ENCODE data around the gene NOVA2. TPM values are rescaled to one million over a fixed set of nuclear protein-coding genes. Genes with fewer than 3 reads are reported as not detected.
A peak's percentile ranks its signal among the peaks of the same experiment; 100 is the strongest.

The NOVA2 gene
- total RNA-seq, 3 donors from 2014 or later (not counting 1 experiment from before 2014, with no cell fraction given), result not detected

DNA sequence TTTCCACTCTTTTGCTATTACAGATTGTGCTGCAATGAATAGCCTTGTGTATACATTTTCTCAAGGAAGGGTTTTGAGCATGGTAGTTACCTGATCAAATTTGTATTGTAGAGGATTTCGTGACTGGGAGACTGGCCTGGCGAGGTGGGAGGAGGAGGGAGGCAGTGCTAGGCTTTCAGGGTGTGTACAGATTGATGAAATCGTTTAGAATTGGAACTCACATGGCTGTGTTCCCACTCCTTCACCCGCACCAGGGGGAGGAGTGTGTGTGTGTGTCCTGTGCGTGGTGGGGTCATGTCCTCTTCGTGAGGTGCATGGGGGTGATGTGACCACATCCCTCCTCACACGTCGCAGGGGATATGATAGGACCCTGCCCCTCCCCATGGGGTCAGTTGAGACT lies 40.9 kb upstream of the NOVA2 start:
- Mint-ChIP-seq H3K4me3 (peak overlapping the region; percentile 78), H3K4me1 (peaks cover 12 to 30% of the 10 kb centered on the region in 2 donors), H3K9me3 (no peaks in the 10 kb centered on the region), H3K27ac (peak overlapping the region in 1 of 2 donors; percentile 57), H3K36me3 (no peaks in the 10 kb centered on the region), H3K27me3 (ENCODE audit: low read depth in 2 of 2) (peaks cover 0 to 9% of the 10 kb centered on the region in 2 donors)
- DNase-seq (no peak), ATAC-seq (no peak)
- no peak overlapping the region for H3K4me3 ChIP-seq (ENCODE audit: low read length)
- H3K9me3 ChIP-seq (ENCODE audit: control insufficient read depth, insufficient read depth, low read length), result no peaks in the 10 kb centered on the region
- whole genome bisulfite sequencing (ENCODE audit: insufficient coverage), result 55% methylated on average over 6 of the region's 8 CpGs
- no peak overlapping the region for H3K27ac ChIP-seq (ENCODE audit: low read length)
- TF ChIP-seq, protein P1, sequence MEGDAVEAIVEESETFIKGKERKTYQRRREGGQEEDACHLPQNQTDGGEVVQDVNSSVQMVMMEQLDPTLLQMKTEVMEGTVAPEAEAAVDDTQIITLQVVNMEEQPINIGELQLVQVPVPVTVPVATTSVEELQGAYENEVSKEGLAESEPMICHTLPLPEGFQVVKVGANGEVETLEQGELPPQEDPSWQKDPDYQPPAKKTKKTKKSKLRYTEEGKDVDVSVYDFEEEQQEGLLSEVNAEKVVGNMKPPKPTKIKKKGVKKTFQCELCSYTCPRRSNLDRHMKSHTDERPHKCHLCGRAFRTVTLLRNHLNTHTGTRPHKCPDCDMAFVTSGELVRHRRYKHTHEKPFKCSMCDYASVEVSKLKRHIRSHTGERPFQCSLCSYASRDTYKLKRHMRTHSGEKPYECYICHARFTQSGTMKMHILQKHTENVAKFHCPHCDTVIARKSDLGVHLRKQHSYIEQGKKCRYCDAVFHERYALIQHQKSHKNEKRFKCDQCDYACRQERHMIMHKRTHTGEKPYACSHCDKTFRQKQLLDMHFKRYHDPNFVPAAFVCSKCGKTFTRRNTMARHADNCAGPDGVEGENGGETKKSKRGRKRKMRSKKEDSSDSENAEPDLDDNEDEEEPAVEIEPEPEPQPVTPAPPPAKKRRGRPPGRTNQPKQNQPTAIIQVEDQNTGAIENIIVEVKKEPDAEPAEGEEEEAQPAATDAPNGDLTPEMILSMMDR (IDR thresholded peaks at IDR 0.05), result no peak
- peaks cover 24% of the 10 kb centered on the region for H3K4me1 ChIP-seq (ENCODE audit: control insufficient read depth, insufficient read depth, low read length)
- peaks cover 5% of the 10 kb centered on the region for H3K27me3 ChIP-seq (ENCODE audit: control insufficient read depth, insufficient read depth, low read length)
- H3K36me3 ChIP-seq (ENCODE audit: control insufficient read depth, insufficient read depth, low read length), result no peaks in the 10 kb centered on the region
- intact Hi-C loops (cut with micrococcal nuclease), result loop anchor here (10.0 kb wide), 1 partner anchor 240 kb away; no protein-coding TSS in a partner anchor

DNA sequence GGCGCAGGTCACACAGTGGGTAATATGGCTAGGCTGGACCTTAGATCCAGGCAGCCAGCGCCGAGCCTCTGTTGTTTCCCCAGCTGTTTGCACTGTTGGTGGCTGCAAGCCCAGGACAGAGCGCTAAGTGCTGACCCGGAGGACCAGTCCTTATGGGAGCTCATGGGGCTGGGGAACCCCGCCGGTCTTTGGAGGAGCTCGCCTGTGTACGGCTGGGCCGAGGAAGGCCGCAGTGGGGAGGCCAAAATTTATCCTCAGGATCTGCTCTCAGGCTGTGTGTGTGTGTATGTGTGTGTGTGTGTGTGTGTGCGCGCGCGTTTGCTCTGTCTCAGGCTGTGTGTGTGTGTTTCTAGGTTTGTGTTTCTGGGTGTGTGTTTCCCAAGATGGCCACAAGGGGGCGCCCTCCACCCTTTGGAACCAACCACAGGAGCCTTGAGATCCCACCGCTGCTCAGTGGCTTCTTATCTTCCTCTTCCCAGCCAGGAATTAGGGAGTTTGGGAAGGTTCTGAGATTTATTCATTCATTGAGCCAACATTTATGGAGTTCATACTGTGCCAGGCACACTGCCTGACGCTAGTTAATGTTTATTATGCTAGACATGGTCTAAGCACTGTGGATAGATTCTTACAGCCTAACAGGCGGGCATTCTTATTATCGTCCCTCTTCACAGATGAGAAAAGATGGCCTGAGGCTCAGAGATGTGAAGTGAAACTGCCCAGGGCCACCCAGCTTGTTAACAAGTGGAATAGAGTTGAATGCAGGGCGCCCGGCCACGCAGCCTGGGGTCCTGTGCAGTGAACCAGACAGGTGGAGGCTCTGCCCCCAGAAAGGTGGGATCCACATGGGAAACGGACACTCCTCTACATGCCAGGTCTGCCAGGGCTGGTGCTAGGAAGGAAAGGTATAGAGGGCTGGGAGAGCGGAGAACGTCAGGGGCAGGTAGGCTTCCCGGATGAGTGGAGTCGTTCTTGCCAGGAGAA lies 36.2 kb upstream of the NOVA2 start:
- Histone ChIP-seq H3K4me1 (ENCODE audit: control insufficient read depth, insufficient read depth, low read length) (peaks cover 4% of the 10 kb centered on the region), H3K27me3 (ENCODE audit: control insufficient read depth, insufficient read depth, low read length) (peaks cover 5% of the 10 kb centered on the region), H3K4me3 (ENCODE audit: low read length) (no peak overlapping the region), H3K9me3 (ENCODE audit: control insufficient read depth, insufficient read depth, low read length) (no peaks in the 10 kb centered on the region), H3K27ac (ENCODE audit: low read length) (no peak overlapping the region), H3K36me3 (ENCODE audit: control insufficient read depth, insufficient read depth, low read length) (peaks cover 7% of the 10 kb centered on the region)
- Mint-ChIP-seq H3K9me3 (no peaks in the 10 kb centered on the region), H3K27ac (no peak overlapping the region), H3K4me1 (peaks cover 5 to 12% of the 10 kb centered on the region in 2 donors), H3K27me3 (ENCODE audit: low read depth in 2 of 2) (peaks cover 0 to 5% of the 10 kb centered on the region in 2 donors), H3K36me3 (no peaks in the 10 kb centered on the region), H3K4me3 (no peak overlapping the region)
- TF ChIP-seq, protein P1 (IDR thresholded peaks at IDR 0.05), result peak; percentile 82
- ATAC-seq (peak; percentile 76 to 82 (median 78)), DNase-seq (peak; percentile 62 to 83)
- intact Hi-C loops (cut with micrococcal nuclease), result loop anchor here (10.0 kb wide), 1 partner anchor 235 kb away; no protein-coding TSS in a partner anchor
- 87% methylated on average over 26 of the region's 28 CpGs for WGBS (ENCODE audit: insufficient coverage)

DNA sequence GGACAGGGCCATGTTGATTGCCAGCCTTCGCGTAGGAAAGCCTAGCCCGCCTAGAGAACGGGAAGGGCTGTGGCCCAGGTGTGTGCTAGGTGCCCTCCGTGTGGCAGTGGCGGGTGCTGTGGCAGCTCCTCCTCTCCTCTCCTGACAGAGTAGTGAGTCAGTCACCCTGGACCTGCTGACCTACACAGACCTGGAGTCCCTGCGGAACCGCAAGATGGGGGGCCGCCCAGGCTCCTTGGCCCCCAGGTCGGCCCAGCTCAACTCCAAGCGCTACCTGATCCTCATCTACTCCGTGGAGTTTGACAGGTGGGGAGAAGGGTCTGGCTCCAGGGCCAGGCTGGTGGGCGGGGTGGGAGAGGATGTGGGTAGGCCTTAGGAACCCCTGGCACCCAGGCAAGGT lies 32.7 kb upstream of the NOVA2 start:
- Histone ChIP-seq H3K9me3 (ENCODE audit: control insufficient read depth, insufficient read depth, low read length) (no peaks in the 10 kb centered on the region), H3K4me1 (ENCODE audit: control insufficient read depth, insufficient read depth, low read length) (peaks cover under 1% of the 10 kb centered on the region), H3K36me3 (ENCODE audit: control insufficient read depth, insufficient read depth, low read length) (peaks cover 11% of the 10 kb centered on the region), H3K27me3 (ENCODE audit: control insufficient read depth, insufficient read depth, low read length) (no peaks in the 10 kb centered on the region), H3K4me3 (ENCODE audit: low read length) (no peak overlapping the region), H3K27ac (ENCODE audit: low read length) (no peak overlapping the region)
- no peaks in the 10 kb centered on the region for H3K27me3 Mint-ChIP-seq (ENCODE audit: low read depth in 2 of 2)
- intact Hi-C loops (cut with micrococcal nuclease), result no loop called here
- H3K4me1 Mint-ChIP-seq, result peaks cover 0 to 8% of the 10 kb centered on the region in 2 donors
- no peak for ATAC-seq
- TF ChIP-seq, protein P1 (IDR thresholded peaks at IDR 0.05), result no peak
- H3K9me3 Mint-ChIP-seq, result no peaks in the 10 kb centered on the region
- 98% methylated on average over 13 of the region's 13 CpGs for WGBS (ENCODE audit: insufficient coverage)
- H3K27ac Mint-ChIP-seq, result no peak overlapping the region
- H3K36me3 Mint-ChIP-seq, result no peaks in the 10 kb centered on the region
- no peak for DNase-seq
- H3K4me3 Mint-ChIP-seq, result no peak overlapping the region

Measured in natural killer cell (primary cell).